Neuronal stem cell (in vitro differentiated cells): ENCODE measurements around the gene MARK3.

Experiments
- DNase-seq: peaks from one replicate; pipeline ENCODE4 v3.0.0-alpha.2; 2013; ENCODE audit warnings: low spot score
- H2AFZ ChIP-seq: one replicate; pipeline ENCODE4 v1.6.1; 2013; ENCODE audit warnings: mild to moderate bottlenecking, low read length, inconsistent platforms
- H2AK5ac ChIP-seq: 2 replicates; pipeline ENCODE4 v1.6.1; 2013; ENCODE audit warnings: low read depth, mild to moderate bottlenecking, inconsistent platforms, low read length, moderate library complexity, mixed read lengths
- H2BK120ac ChIP-seq: 2 replicates; pipeline ENCODE4 v1.6.1; 2013; ENCODE audit warnings: low read depth, mild to moderate bottlenecking, inconsistent platforms, low read length, moderate library complexity, mixed read lengths
- H2BK12ac ChIP-seq: one replicate; pipeline ENCODE4 v1.6.1; 2013; ENCODE audit warnings: low read length, inconsistent platforms
- H2BK15ac ChIP-seq: 2 replicates; pipeline ENCODE4 v1.6.1; 2013; ENCODE audit warnings: mild to moderate bottlenecking, low read length, inconsistent platforms, mixed read lengths
- H2BK5ac ChIP-seq: one replicate; pipeline ENCODE4 v1.6.1; 2013; ENCODE audit warnings: inconsistent platforms, mild to moderate bottlenecking, low read length, moderate library complexity
- H3K14ac ChIP-seq: one replicate; pipeline ENCODE4 v1.6.1; 2013; ENCODE audit warnings: low read length, inconsistent platforms
- H3K18ac ChIP-seq: 2 replicates; pipeline ENCODE4 v1.6.1; 2013; ENCODE audit warnings: low read length, inconsistent platforms
- H3K23ac ChIP-seq: 2 replicates; pipeline ENCODE4 v1.6.1; 2013; ENCODE audit warnings: low read depth, mild to moderate bottlenecking, mixed read lengths, low read length, inconsistent platforms; ENCODE audit not compliant: poor library complexity
- H3K27ac ChIP-seq: replicated peaks from 3 replicates; pipeline ENCODE4 v1.5.1; 2013; ENCODE audit warnings: low read length, inconsistent platforms
- H3K27me3 ChIP-seq, 3 experiments: 2 replicates each; pipeline ENCODE4 v1.6.1; 2013; ENCODE audit warnings: low read length in 3 of 3, mild to moderate bottlenecking in 2 of 3, inconsistent platforms in 1 of 3, low read depth in 1 of 3, mixed read lengths in 1 of 3, moderate library complexity in 1 of 3; ENCODE audit not compliant: control insufficient read depth in 3 of 3, insufficient read depth in 3 of 3
- H3K36me3 ChIP-seq, 2 donors: replicated peaks in 1 of 2; 2 replicates each; pipeline ENCODE4 v1.6.1; 2013; ENCODE audit warnings: low read length in 2 of 2; ENCODE audit not compliant: control insufficient read depth in 2 of 2, insufficient read depth in 2 of 2
- H3K4ac ChIP-seq: 2 replicates; pipeline ENCODE4 v1.6.1; 2013; ENCODE audit warnings: inconsistent platforms, mild to moderate bottlenecking, low read length, moderate library complexity
- H3K4me1 ChIP-seq, 2 donors: 1 replicate in 1 of 2; 2 replicates in 1 of 2; pipeline ENCODE4 v1.6.1; 2013; ENCODE audit warnings: low read length in 2 of 2, low read depth in 1 of 2; ENCODE audit not compliant: control insufficient read depth in 2 of 2, insufficient read depth in 1 of 2
- H3K4me2 ChIP-seq: one replicate; pipeline ENCODE4 v1.6.1; 2013; ENCODE audit warnings: mild to moderate bottlenecking, low read length, inconsistent platforms; ENCODE audit not compliant: insufficient read depth, poor library complexity, severe bottlenecking
- H3K4me3 ChIP-seq, 2 donors: 2 replicates each; pipeline ENCODE4 v1.5.1; 2013; ENCODE audit warnings: low read length in 2 of 2, mild to moderate bottlenecking in 2 of 2, inconsistent platforms in 1 of 2, moderate library complexity in 1 of 2
- H3K79me1 ChIP-seq: one replicate; pipeline ENCODE4 v1.6.1; 2013; ENCODE audit warnings: low read depth, mild to moderate bottlenecking, inconsistent platforms, low read length, moderate library complexity
- H3K9ac ChIP-seq: one replicate; pipeline ENCODE4 v1.6.1; 2013; ENCODE audit warnings: mild to moderate bottlenecking, low read depth, low read length, inconsistent platforms; ENCODE audit not compliant: poor library complexity
- H3K9me3 ChIP-seq, 2 donors: replicated peaks in 1 of 2; 2 replicates each; pipeline versions ENCODE3 to v1.6.1; 2013; ENCODE audit warnings: low read length in 2 of 2, mild to moderate bottlenecking in 2 of 2, inconsistent platforms in 1 of 2, low read depth in 1 of 2, mixed read lengths in 1 of 2, moderate library complexity in 1 of 2; ENCODE audit not compliant: control insufficient read depth in 2 of 2, insufficient read depth in 1 of 2
- H4K8ac ChIP-seq: one replicate; pipeline ENCODE4 v1.6.1; 2013; ENCODE audit warnings: low read depth, mild to moderate bottlenecking, inconsistent platforms, low read length, moderate library complexity
- H4K91ac ChIP-seq: one replicate; pipeline ENCODE4 v1.6.1; 2013; ENCODE audit warnings: low read length, low read depth, mild to moderate bottlenecking, inconsistent platforms; ENCODE audit not compliant: poor library complexity
- WGBS, 2 donors: extraction: QIAGEN DNeasy Blood & Tissue Kit; methylation state at CpG; one replicate each; pipeline ENCODE4 v1.1.7; 2013; ENCODE audit warnings: missing lambda C conversion rate in 2 of 2, mixed read lengths in 1 of 2; ENCODE audit not compliant: insufficient read length in 2 of 2, insufficient replicate concordance in 1 of 2; ENCODE audit errors: extremely low coverage in 2 of 2; 5-methylcytosine and 5-hydroxymethylcytosine counted together

The MARK3 gene

GRCh38 chr14:103544388-103545218 is 159.4 kb downstream of the MARK3 start:
- no peak overlapping the region for H4K8ac ChIP-seq
- no peaks in the 10 kb centered on the region for H3K36me3 ChIP-seq
- no peaks in the 10 kb centered on the region for H3K9me3 ChIP-seq
- H3K27me3 ChIP-seq: no peaks in the 10 kb centered on the region
- no CpG with 5 or more reads among the region's 35 CpGs for WGBS, 2 donors
- no peak overlapping the region for H3K4me2 ChIP-seq
- peak overlapping the region; percentile 70 for H2BK15ac ChIP-seq
- no peak overlapping the region for H3K4me3 ChIP-seq
- H3K18ac ChIP-seq: peak overlapping the region; percentile 93
- peak overlapping the region; percentile 99 for H3K4ac ChIP-seq
- H2AFZ ChIP-seq: peak overlapping the region; percentile 43
- no peak overlapping the region for H3K27ac ChIP-seq
- H3K23ac ChIP-seq: peak overlapping the region; percentile 85
- peak overlapping the region; percentile 97 for H3K14ac ChIP-seq
- peak overlapping the region; percentile 98 for H2BK5ac ChIP-seq
- peak overlapping the region; percentile 99 for H2AK5ac ChIP-seq
- peak overlapping the region; percentile 97 for H2BK120ac ChIP-seq
- no peak for DNase-seq
- H3K4me1 ChIP-seq: peaks cover 40 to 61% of the 10 kb centered on the region in 2 donors
- H2BK12ac ChIP-seq: peak overlapping the region; percentile 100
- peak overlapping the region; percentile 80 for H3K9ac ChIP-seq
- peaks cover 12% of the 10 kb centered on the region for H3K79me1 ChIP-seq
- H4K91ac ChIP-seq: peak overlapping the region; percentile 99

DNA sequence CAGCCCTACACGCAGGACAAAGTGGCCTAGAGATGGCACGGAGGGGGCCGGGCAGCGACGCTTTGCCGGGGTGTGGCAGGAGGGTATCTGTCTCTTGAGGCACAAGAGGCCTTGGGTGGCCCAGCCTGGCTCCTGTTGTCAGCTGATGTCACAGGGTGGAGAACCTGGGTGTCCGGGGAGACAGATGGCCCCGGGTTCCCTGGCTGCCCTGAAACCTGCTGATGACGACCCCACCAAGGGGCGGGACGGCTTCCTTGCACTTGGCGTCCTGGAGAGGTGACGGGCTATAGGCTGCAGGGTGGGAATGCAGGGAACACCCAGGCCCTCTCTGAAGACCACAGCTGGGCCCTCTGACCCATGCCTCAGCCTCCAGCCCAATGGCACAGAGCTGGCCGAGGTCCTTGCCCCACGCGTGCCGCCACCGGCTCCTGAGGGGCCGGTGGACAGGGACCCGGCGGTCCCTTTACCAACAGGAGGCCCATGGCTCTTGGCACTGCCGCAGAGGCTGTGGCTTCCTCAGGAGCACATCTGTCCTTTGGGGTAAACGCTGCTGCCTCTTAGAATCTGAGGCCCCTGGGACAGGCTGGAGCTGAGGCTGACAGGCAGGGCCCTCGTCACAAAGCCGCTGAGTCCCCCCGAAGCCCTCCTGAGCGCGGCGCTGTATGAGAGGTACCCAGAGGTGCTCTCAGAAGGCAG is 160.2 kb downstream of the MARK3 start:
- Histone ChIP-seq H3K9ac (peak overlapping the region; percentile 44), H2BK15ac (peak overlapping the region; percentile 70), H3K4me2 (no peak overlapping the region), H2BK120ac (peak overlapping the region; percentile 97), H3K9me3 (no peaks in the 10 kb centered on the region), H3K4me3 (no peak overlapping the region), H4K91ac (peak overlapping the region; percentile 99), H2AFZ (no peak overlapping the region), H3K27ac (no peak overlapping the region), H3K79me1 (peaks cover 12% of the 10 kb centered on the region), H3K4me1 (peaks cover 43 to 62% of the 10 kb centered on the region in 2 donors), H4K8ac (no peak overlapping the region), H3K23ac (peak overlapping the region; percentile 44), H3K18ac (peak overlapping the region; percentile 93), H3K27me3 (no peaks in the 10 kb centered on the region), H3K4ac (peak overlapping the region; percentile 93), H2BK5ac (peak overlapping the region; percentile 98), H2BK12ac (peak overlapping the region; percentile 100), H2AK5ac (peak overlapping the region; percentile 99), H3K14ac (peak overlapping the region; percentile 97), H3K36me3 (no peaks in the 10 kb centered on the region)
- WGBS, 2 donors: no CpG with 5 or more reads among the region's 29 CpGs
- DNase-seq: no peak

DNA sequence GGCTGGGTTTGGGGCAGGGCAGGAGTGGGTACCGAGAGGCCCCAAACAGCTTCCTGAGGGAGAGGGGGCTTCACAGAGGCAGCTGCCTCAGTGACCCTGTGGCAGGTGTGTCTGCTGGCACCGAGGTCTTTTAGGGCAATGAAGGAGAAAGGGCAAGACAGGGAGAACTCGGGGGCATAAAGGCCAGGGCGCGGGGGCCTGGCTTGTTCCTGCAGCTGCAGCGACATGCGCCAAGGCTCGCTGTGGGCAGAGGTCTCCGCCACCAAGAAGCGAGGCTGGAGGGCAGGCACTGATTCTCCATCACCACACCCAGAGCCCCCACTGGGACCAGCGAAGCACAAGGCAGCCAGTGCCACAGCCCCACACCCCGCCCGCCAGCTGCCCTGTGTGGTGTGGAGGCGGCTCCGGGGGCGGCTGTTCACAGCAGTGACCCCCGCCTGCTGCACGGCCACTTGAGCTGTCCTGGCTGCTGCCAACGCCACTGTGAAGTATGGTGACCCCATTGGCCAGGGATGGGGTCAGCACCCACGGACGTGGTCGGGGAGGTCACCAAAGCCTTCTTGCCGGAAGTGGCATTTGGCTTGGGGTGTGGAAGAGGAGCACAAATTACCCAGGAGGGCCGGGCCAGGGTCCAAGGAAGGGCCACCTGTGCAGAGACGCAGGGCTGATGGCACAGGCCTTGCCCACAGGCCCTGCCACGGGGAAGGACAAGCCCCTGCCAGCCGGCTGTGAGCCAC is 160.9 kb downstream of the MARK3 start:
- no peak overlapping the region for H3K4me3 ChIP-seq

More for the DNA sequence above, 160.9 kb downstream of the MARK3 start:
- H3K36me3 ChIP-seq: no peaks in the 10 kb centered on the region
- H3K4ac ChIP-seq: peak overlapping the region; percentile 93
- peaks cover 12% of the 10 kb centered on the region for H3K79me1 ChIP-seq
- no peak overlapping the region for H3K27ac ChIP-seq
- H3K4me2 ChIP-seq: no peak overlapping the region
- H2BK5ac ChIP-seq: peak overlapping the region; percentile 98
- H2AK5ac ChIP-seq: peak overlapping the region; percentile 99
- peak overlapping the region; percentile 93 for H3K18ac ChIP-seq
- no CpG with 5 or more reads among the region's 27 CpGs for WGBS, 2 donors
- no peaks in the 10 kb centered on the region for H3K27me3 ChIP-seq
- peak overlapping the region; percentile 90 for H2BK12ac ChIP-seq
- H2AFZ ChIP-seq: no peak overlapping the region
- peaks cover 39 to 59% of the 10 kb centered on the region in 2 donors for H3K4me1 ChIP-seq
- no peak for DNase-seq
- no peak overlapping the region for H3K9ac ChIP-seq
- peak overlapping the region; percentile 53 for H4K91ac ChIP-seq
- H3K9me3 ChIP-seq: no peaks in the 10 kb centered on the region
- no peak overlapping the region for H4K8ac ChIP-seq
- peak overlapping the region; percentile 97 for H3K14ac ChIP-seq
- H3K23ac ChIP-seq: peak overlapping the region; percentile 80
- peak overlapping the region; percentile 97 for H2BK120ac ChIP-seq
- H2BK15ac ChIP-seq: peak overlapping the region; percentile 70
